Renal cortical epithelial cell (primary cell): ENCODE data around the gene SLC7A1. TPM values are rescaled to one million over a fixed set of nuclear protein-coding genes. Genes with fewer than 3 reads are reported as not detected.

Experiments used
- DNase-seq: peaks from one replicate; pipeline ENCODE4 v3.0.0-alpha.2; 2011; ENCODE audit warnings: low read depth
- total RNA-seq: library from RNA; depleted of rRNA; stranded (reverse); fragments of >200 nt; gene quantifications from 2 replicates; pipeline ENCODE4 v1.2.3, GENCODE V29; 2014

Gene SLC7A1
- total RNA-seq, 1 donor from 2014 or later, result 86.2 TPM

DNA sequence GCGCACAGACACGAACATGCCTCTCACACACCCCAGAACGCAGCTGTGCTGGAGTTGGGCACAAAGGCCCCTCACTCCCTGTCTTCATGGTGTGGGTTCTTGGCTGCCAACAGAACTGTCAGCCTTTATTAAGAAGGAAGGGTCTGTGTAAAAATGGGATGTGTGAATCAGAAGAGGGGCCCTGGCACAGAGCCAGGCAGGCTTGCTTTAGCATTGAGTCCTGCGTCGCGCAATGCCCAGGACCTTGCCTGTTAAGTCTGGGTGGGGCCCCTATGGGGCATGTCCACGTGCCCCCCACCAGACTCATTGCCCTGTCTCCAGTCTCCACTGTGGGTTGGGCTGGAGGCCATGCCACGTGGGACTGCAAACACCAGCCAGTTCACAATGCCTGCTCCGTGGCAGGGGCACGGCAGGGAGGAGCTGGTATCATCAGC lies 84.8 kb downstream of the SLC7A1 start:
- no peak for DNase-seq

DNA sequence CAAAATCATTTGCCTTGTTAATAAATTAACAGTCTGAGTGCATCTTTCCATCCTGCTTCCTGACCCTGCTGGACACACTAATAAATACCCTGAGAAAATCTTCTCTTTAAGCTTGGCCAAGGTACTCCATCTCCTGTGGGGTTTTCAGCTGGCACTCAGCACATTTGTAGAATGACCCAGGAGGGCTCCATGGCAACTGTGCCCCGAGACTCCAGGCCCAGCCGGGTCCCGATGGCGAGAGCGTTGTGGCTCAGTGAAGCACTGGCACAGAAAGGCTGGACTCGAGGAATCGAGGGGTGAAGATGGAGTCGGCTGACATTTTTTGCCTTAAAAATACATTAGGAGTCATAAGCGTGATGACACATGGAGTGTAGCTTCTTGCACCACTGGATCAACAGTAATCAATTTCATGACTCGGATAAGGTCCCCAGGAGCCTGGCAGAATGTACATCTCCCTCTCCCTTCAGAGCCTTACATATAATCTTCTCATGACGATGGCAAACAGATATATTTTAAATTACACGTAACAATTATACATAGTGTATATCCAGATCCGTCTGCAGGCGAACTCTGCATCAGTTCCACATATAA lies 85.4 kb downstream of the SLC7A1 start:
- DNase-seq, result no peak

DNA sequence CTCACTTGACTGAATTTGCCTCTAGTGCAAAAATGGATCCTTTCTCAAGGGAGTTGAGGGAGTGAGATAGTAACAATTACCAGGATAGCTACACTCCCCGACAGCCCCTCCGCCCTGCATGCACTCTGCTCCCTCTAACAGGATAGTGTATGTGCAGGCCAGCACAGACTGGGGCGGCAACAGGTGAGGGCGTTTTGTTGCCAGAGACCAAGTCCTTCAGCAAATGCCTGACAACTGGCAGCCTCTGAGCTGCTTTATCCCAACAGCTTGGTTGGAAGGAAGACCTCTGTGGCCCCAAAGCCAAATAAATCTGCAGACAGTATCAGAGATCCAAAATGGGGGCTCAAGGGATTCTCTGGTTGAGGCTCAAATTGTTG lies 86.6 kb downstream of the SLC7A1 start:
- DNase-seq, result no peak

DNA sequence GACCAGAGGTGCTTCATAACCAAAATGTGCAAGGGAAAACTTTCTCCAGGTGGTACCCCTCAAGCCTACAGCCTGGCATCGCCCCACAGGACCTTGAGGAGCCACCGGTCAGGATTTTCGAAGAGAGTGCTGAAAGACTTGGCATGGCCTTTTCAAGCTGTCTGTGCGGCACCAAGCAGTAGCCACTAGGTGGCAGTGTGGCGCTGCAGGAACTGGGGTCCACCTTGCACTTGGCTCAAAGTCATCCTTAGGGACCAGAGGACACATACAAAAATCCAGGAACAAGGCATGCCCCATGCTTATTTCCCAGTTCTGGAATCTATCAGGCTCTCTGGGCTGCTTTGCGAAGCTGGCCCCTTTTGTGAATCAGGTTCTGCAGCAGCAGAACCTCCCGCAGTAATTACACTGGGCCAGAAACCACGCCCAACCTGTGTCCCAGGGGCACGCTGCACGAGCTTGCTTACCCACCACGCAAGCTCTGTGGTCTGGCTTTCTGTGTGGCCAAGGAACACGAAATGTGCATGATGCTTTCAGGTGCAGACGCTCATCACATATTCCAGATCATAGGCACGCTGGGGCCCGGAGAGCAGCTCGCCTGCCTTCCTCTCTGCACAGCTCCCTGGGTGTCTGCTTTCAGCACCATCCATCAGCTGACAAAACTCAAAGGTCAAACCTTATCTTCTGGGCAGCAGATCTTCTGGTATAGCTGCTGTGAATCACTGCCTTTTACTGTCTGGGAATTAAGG lies 87.2 kb downstream of the SLC7A1 start:
- peak; percentile 67 for DNase-seq

DNA sequence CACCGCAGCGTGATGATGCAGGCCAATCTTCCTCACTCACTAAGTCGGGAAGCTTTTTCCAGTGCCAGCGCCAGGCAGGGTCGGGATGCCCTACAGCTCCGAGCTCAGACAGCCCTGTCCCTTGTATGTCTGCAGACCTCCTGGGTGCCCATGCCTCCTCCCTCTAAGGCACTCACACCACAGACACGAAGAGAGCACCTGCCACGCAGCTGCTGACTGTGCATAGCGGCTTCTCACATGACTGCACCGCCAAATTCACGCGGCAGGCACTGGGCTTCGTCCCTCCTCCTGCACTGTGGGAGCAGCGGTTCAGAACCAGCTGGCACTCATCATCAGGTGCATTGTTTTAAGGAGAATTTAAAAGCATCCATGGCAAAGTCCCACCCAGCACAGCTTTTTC lies 88.1 kb downstream of the SLC7A1 start:
- peak; percentile 20 for DNase-seq

DNA sequence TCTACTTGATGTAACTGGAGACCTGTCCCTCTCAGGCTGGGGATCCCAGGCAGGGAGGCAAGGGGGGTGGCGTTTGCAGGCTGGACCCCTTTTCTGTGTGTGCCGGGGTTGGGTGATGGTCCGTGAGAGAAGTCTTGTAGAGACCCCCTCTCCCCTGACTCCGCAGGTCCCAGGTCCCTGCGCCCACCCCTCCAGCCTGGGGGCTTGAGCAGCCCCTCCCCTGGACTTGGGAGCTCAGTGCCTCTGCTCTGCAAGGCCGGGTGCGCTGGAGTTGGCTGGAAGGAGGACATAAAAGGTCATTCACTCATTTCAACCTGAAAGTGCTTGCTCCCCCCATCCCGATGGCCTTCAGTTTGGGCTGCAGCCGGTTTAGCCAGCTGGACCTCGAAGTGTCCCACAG lies 89.5 kb downstream of the SLC7A1 start:
- DNase-seq, result no peak

DNA sequence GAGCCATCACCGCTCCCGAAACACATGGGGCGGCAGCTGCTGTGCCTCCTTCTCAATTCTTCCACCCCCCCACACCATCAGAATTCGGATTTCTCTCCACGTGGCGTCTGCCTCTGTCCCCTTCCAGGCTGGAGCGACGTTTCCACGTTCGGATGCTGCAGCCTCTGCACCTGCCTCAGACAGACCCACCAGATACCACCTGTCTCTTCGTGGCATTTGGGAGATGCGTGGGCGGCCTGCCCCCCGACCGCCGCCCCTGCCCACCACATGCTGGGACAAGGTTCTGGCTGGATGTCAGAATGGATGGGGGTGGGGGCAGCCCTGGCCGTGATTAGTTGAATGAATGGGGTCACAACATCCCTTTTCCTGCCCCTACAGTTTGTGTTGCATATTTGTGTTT lies 90.0 kb downstream of the SLC7A1 start:
- DNase-seq, result no peak

DNA sequence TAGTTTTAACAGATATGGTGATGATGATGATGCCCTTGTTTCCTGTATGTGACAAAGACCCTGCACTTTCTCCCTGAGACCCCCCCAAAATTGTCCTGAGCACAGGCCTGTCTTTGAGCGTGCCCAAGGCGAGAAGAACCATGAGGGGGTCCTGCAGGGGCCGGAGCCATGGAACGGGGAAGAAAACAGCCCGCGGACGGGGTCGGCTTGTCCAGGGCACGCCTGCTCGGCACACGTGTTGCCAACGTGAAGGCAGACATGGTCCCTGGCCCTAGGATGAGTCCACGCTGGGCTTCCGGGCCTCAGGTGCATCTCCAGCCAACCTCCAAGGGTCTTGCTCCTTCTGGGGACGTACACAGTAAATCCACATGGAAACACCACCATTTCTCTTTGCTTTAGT lies 90.8 kb downstream of the SLC7A1 start:
- no peak for DNase-seq

DNA sequence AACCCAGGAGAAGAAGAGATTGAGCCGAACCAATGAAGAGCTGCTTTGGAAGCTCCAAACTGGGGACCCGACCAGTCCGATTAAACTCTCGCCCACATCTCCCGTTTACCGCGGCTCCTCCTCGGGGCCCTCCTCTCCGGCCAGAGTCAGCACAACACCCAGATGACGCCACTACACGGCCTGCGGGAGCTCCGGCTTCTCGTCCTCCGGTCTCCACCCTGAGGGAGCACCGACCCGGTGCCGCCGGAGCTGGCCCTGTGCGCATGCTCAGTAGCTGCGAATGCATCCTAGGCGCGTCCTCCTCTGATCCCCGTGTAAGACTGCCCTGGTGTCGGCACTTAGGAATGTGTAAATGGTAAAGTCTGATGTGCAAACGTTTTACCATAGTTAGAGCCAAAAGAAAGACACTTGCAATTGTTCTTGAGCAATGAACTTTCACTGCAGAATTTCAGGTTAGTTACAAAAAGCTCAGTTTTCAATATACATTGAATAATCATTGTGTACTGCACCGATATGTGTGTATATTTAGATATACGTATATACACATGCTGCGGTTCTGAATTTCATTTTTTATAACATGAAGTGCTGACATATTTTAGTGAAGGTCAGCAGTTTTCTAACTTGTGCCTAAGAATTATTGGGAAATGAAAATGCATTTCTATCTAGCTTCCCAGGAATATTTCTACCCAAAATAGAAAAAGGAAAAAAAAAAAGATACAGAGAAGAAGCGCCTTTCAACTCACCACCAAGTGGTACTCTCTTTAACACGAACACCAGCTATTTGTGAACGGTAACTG lies 92.2 kb downstream of the SLC7A1 start:
- DNase-seq, result no peak

DNA sequence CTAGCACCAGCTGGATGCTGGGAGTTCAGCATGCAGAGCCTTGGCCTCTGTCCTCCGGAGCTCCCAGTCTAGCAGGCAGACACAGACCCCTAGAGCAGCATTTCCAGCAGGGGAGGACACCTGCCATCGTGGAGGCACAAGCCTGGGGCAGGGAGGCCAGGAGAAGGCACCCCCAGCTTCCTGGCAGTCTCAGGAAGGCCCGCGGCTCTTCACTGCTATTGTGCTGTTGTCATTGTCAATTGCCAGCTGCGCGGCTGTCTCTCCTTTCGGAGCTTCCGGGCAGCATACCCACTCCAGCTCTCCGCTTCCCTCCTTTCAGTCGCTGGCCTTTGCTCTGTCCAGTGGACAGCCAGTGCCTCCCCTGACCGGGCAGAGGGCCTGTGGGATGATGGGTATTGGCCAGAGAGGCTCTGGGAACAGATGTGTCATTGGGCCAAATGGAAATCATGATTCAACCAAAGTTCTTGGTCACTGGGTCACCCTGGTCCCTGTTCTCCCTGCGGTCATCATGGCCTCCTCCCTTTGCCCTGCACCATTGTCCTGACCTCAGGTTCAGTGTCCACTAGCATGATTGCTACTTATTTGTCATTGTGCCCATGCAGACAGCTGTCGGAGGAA lies 93.0 kb downstream of the SLC7A1 start:
- no peak for DNase-seq

DNA sequence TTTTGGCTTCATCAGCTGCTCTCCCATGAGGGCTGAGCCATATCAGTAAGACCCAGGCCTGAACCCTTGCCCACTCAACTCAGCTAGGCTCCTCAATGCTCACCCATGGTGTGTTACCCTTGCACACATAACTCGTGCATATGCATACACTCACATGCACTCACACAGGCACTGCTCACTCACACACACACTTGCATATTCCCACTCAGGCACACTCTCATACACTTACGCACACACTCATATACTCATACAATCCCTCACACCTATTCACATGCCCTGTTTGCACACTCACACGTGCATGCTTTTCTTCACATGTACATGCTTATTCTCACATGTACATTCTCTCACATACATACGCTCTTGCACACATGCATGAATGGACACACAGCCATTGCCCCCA lies 93.8 kb downstream of the SLC7A1 start:
- DNase-seq, result no peak

DNA sequence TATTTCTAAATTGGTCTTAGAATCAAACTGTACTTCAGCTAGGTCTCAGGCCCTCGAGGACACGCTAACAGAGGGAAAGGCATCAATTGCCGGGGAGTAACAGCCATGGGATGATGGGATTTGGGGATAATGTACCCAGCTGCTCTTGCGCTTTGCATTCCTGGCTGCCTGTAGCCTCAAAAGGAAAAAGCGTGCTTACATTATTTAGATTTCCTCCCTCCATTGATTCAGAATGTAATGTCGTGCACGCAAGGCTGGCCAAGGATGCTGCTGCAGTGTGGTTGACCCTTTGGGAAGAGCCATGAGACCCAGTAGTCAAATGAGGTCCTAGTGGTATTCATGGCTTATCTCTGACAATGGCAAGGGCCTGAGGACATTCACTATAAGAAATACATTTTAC lies 95.1 kb downstream of the SLC7A1 start:
- no peak for DNase-seq

DNA sequence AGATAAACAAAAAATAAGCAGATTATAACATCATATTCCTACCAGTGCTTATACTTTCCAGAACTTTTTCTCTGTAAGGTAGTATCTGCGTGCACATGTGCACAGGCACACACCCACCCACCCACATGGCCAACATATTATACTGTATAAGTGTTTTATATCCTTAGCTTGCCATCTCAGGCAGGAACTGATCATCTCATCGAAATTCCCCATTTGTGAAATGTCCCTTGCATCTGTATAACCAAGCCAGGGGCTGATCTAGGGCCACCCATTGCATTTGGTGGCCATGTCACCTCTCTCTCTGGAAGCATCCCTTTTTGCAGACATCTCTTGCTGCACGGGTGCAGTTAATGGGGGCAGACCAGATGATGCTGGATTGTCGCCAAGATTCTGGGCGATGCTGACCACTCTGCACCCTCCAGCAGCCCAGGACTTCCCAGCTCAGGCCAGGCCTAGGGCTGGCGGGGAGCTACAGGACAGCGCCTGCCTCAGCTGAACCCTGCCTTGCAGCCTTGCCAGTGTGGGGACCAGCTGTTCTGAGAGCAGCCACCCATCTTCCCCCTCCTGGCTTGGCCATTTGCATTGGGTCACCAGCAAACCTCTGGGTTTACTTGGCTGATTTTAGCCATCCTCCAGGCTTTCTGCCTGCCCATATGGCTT lies 95.9 kb downstream of the SLC7A1 start:
- no peak for DNase-seq

DNA sequence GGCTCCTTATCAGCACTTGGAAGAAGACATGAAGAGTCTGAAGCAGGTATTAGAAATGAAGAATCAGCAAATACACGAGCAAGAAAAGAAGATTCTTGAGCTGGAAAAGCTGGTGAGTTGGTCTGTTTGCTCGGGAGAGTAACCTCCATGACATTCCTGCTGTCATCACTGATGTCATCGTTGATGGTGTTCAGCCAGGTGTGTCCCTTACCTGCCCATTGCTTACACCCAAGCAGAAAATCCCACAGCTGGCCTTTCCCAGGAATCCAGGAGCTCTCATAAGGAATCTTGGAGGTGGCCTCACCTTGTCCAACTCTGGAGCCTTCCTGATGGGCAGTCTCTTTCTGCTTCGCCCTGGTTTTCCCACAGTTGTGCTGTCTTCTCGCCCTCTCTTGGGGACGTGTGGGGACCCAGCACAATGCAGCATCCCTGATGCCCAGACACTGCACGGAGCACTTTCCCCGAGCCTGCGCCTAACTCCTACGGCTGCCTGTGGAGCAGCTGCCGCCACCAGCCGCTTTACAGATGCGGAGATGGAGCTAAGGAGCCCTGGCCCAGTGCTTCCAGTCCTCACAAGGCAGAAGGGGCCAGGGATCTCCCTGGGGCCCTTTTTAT lies 97.0 kb downstream of the SLC7A1 start:
- DNase-seq, result no peak

DNA sequence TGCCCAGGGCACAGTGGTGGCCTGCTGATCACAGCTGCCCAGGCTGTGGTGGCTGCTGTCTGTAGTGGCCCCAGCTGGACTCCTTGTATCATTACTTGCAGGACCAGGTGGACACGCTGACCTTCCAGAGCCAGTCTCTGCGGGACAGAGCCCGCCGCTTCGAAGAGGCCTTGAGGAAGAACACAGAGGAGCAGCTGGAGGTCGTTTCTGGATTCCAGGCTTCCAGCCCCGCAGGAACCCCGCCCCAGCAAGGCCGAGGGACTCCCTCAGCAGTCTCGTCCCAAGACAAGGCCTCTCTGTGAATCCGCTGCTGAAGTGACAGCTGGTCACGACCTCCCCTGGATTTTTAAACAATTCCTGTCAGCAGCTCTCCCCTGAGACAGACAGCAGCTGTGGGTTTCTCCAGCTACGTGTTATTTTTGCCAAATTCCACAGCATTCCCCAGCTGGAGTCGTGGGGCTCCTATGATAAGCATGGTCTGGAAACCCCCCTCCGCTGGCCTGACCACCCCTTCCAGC lies 98.3 kb downstream of the SLC7A1 start:
- no peak for DNase-seq

DNA sequence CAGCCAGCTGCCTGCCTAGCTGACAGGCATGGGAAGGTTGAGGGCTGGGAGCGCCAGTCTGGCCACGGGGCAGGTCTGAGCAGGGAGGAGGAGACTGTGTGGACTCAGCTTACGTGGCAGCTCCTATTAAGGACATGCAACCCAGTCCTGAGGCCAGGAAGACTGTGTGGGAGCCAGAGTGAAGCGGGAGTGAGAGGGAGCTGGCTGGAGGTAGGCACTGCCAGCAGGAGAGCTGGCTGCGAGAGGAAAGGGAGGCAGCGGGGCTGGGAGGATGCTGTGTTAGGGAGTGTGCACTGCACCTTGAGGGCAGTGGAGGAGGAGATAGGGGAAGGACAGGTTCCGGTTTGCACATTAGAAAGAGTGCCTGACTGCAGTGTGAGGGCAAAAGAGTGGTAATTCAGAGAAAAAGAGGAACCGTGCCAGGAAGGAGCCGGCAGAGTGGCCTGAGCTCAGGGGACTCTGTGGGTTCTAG lies 99.2 kb downstream of the SLC7A1 start:
- DNase-seq, result peak; percentile 42

DNA sequence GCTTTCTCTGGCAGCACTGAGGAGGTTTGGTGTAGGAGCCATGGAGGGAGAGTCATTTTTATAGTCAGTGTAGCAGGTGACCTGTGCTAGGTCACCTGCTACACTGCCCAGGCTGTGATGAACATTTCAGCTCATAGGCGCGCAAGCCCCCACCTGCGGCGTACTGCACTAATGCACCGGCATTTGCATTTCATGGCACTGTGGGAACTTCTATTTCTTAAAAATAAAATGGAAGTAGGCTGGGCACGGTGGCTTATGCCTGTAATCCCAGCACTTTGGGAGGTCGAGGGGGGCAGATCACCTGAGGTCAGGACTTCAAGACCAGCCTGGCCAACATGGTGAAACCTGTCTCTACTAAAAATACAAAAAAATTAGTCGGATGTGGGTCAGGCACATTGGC lies 101.0 kb downstream of the SLC7A1 start:
- no peak for DNase-seq

DNA sequence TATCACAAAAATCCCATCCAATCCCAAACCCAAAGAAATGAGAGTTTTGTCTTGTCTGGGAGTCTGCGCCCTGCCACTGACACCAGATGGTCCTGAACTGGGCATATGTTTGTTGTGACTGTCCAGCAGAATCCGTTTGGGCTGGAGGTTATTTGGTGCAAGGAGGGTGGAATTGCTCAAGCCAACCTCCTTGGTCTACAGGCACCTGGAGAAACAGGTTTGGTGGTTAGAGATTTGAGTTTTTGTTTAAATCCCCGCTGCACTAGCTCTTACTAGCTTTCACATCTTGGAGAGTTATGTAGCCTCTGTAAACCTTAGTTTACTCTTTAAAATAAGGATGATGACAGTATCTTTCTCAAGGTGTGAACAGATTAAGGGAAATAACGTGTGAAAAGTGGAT lies 101.7 kb downstream of the SLC7A1 start:
- no peak for DNase-seq

DNA sequence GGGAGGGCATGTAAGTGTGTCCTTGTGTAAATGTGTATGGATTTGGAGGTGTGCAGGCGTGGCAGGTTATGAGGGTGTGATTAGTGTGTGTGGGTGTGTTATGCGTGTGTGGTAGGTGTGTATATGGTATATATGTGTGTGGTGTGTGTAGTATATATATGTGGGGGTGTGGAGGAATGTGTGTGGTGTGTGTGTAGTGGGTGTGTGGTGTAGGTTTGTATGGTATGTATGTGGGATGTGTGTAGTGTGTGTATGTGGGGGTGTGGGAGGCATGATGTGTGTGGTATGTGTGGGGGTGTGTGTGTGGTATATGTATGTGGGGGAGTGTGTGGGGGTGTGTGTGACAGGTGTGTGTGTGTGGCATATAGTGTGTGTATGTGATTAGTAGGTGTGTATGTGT lies 104.2 kb downstream of the SLC7A1 start:
- no peak for DNase-seq

DNA sequence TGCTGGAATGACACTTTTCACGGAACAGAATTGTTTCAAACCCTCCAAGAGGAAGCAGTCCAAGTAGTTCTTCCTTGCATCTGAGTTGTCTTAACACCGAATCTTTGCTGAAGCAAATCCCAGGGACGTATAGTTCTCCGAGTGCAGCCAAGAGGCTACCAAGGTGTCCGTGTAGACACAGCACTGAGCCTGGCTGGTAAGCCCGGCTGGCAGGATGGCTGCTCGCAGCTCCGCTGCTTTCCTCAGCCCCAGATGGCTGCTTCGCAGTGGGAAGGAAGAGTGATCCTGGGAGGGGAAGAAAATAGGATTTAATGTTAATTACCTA lies 105.0 kb downstream of the SLC7A1 start:
- no peak for DNase-seq
